Measurements from ENCODE around the gene ANO6.

DNA sequence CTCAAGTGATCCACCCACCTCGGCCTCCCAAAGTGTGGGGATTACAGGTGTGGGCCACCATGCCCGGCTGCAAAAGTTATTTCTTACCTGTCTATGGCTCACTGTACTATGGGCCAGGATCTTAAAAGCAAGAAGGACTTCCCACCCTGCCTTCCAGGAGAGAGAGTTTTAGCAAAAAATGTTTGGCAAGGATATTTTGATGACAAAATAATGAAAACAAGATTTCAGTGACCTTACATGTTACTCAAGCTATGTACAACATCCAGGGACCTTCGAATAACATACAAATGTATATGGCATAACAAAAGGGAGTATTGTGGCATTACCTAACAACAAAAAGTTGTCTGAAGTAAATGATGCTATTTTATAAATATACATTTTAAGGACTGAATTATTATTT is 55.1 kb downstream of the ANO6 start:
- TF ChIP-seq SMC3 (IDR thresholded peaks at IDR 0.05; ENCODE audit: low read depth, low read length) = no peak
- TF ChIP-seq, protein P1, sequence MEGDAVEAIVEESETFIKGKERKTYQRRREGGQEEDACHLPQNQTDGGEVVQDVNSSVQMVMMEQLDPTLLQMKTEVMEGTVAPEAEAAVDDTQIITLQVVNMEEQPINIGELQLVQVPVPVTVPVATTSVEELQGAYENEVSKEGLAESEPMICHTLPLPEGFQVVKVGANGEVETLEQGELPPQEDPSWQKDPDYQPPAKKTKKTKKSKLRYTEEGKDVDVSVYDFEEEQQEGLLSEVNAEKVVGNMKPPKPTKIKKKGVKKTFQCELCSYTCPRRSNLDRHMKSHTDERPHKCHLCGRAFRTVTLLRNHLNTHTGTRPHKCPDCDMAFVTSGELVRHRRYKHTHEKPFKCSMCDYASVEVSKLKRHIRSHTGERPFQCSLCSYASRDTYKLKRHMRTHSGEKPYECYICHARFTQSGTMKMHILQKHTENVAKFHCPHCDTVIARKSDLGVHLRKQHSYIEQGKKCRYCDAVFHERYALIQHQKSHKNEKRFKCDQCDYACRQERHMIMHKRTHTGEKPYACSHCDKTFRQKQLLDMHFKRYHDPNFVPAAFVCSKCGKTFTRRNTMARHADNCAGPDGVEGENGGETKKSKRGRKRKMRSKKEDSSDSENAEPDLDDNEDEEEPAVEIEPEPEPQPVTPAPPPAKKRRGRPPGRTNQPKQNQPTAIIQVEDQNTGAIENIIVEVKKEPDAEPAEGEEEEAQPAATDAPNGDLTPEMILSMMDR (conservative IDR thresholded peaks at IDR 0.05; ENCODE audit: low read depth, low read length) = no peak
- no peak for TF ChIP-seq CEBPB (IDR thresholded peaks at IDR 0.05; ENCODE audit: low read depth, low read length)
- TF ChIP-seq POLR2A (IDR thresholded peaks at IDR 0.05; ENCODE audit: low read depth, low read length) = no peak
- TF ChIP-seq FOS (IDR thresholded peaks at IDR 0.05; ENCODE audit: low read depth, low read length) = no peak
- TF ChIP-seq RAD21 (IDR thresholded peaks at IDR 0.05; ENCODE audit: low read length) = no peak
- no peak for TF ChIP-seq RCOR1 (IDR thresholded peaks at IDR 0.05; ENCODE audit: insufficient replicate concordance, low read length)
- no peak for TF ChIP-seq MAZ (IDR thresholded peaks at IDR 0.05; ENCODE audit: borderline replicate concordance, low read depth, low read length)
- no peak for TF ChIP-seq ELK1 (IDR thresholded peaks at IDR 0.05; ENCODE audit: borderline replicate concordance, low read depth, low read length)
- no peak for TF ChIP-seq NFE2L2 (IDR thresholded peaks at IDR 0.05; ENCODE audit: low read depth, low read length)

Data from IMR-90 (cell line).